TTC549 (cell line): Measurements from ENCODE around the gene FSIP1.

Experiments
- FAIRE-seq: peaks from 2 replicates; lab custom pipeline; 2012; peaks lifted over from hg19 to GRCh38; lab: Jason Lieb, UNC

The FSIP1 gene

DNA sequence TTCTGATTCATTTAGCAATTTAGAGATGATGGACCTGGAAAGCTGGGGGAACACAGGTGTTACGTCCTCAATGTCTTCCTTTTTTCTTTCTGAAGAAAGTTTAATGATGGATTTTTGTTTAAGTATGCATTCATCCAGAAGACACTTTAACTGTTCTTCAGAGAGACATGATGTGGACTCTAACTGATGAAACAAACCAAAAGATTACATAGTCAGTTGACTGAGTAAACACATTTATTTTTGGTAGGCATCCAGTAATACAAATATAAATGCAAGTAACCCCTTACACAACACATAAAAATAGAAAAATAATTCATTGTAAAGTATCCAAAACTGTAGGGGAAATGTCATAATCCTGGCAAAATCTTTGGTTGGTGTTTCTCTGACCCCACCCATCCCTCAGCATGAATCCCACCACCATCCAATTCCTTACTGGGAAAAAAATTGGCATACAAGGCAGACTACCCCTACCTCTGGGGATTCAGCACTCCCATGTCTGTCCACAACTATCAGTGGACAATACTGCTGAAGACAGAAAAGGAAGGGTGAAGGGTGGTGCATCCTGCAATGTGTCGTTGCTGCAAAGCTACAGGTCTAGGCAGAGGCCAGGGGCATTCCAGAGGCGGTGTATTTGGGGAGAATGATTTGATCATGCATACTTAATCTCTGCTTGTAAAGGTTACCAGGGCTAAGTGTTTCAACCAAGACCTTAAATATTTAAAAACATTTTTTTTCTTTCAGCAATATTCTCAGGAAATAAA, 164.4 kb downstream of the FSIP1 start:
- FAIRE-seq: no peak

DNA sequence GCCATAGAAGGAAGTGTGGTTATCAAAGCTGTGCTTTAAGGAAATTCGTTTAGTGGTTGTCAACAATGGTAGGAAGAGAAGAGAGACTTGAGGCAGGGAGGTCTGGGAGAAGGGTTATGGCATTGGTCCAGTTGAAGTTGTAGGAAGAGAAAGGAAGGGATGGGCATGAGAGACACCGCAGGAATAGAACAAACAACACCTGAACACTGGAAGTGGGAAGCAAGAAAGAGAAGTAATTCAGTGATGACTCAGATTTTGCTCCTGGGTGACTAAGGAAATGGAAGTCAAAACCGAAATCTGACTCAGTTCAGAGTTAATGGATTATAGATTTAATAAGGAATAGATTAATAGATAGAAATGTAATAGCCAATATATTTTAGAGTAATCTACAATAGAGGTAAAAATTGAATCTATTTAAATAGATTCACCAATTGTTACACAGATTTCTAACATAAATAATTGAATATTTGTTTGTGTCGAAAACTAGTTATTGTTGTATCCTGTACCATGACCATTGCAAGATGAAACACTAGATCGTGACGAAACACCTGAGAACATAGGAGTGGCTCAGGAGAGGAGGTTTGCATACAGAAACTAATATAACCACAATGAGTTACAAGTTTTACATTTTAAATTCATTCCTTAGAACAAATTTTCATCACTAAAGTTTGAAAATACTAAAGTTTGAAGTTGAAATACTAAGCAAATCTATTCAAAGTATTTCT, 165.7 kb downstream of the FSIP1 start:
- FAIRE-seq: no peak

DNA sequence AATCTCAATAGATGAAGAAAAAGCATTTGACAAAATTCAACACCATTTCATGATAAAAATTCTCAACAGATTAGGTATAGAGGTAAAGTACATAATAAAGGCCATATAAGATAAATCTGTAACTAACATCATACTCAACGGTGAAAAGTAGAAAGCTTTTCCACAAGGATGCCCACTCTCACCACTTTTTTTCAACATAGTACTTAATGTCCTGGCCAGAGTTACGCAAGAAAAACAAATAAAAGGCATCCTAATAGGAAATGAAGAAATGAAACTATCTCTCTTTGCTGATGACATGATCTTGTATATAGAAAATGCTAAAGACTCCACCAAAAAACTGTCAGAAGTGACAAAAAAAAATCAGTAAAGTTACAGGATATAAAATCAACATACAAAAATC, 168.8 kb downstream of the FSIP1 start:
- FAIRE-seq: no peak

GRCh38 chr15:39613271-39613670, 169.4 kb downstream of the FSIP1 start:
- FAIRE-seq: no peak

- no peak for FAIRE-seq
Measured at GRCh38 chr15:39610665-39611064, 172.0 kb downstream of the FSIP1 start.

- no peak for FAIRE-seq
Measured at GRCh38 chr15:39609166-39609916, 173.3 kb downstream of the FSIP1 start.

- FAIRE-seq: no peak
Measured at GRCh38 chr15:39608185-39609139, 174.2 kb downstream of the FSIP1 start.

- no peak for FAIRE-seq
Measured at GRCh38 chr15:39605146-39605545, 177.5 kb downstream of the FSIP1 start.

GRCh38 chr15:39602143-39602542, 180.5 kb downstream of the FSIP1 start:
- no peak for FAIRE-seq

GRCh38 chr15:39599871-39600270, 182.8 kb downstream of the FSIP1 start:
- FAIRE-seq: no peak

DNA sequence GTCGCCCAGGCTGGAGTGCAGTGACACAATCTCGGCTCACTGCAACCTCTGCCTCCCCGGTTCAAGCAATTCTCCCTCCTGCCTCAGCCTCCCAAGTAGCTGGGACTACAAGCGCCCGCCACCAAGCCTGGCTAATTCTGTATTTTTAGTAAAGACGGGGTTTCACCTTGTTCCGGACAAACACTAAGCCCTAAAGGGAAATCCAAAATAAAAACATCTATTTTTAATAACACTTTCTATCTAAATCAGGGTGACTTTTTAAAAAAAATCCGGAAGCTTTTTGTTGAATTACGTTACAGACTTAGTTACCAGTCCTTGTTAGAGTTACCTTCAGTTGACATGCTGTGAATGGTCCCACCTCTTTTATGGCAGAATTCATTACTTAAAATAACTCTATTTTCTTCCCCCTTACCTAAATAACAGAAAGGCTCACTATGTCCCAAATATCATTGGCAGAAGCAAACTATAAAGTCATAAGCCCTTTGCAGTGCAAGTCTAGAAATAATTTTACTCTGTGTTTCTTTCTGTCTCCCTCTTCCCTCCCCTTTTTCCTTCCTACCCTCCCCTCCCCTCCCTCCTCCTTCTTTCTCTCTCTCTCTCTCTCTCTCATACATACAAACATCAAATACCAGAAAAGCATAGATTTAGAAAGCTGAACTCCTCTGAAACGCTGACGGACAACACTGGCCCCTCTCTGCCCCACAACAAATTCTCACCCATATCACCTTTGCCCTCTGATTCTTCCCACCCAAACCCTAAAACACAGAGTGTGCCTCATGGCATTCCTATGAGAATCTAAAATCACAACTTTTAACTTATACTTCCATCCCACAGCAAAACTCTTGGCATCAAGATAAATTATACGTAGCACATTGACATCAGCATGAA, 183.4 kb downstream of the FSIP1 start:
- FAIRE-seq: no peak

DNA sequence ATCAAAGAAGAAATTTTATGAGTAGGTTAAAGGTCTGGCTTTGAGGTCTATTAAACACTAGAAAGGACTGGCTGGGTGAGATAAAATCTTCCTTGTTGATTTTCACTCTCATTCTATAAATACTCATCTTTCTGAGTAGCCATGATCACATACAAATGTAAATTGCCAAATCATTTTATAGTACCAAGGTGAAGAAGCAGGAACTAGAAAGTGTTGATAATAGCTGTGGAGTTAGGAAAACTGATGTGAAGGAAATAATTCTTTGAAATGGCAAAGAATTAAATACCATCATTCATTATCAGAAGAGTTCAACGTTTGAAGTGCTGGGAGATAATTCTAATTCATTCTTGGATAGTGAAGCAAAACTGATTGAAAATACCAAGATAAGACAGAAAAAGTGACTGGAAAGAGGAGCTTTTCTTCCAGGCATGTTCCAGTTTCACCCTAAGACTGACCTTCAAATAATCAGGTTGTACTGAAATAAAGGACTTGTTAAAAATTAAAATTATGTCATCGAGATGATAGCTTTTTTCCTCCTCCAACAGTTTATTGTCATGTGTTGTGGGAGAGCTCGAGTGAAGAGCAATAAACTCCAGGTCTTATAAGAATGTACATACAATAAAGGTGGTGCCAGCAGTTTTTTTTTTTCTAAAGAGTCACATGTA, 184.3 kb downstream of the FSIP1 start:
- no peak for FAIRE-seq

DNA sequence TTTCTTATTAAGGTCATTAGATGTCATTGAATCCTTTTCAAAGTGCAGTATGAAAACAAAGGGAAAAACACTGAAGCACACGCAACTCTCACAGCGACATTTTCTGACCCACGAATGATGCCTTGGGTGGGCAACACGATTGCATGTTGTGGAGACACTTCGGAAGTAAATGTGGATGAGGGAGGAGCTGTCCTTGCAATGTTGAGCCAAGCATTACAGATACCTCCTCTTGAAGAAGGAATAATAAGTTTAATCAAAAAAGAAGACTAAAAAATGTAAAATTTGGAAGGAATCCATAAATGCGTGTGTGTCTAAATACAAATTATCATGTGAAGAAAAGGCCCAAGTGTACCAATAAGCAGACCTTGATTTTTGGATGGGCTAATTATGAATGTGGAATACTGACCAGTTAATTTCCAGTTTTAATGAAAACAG, 184.9 kb downstream of the FSIP1 start:
- FAIRE-seq: no peak

DNA sequence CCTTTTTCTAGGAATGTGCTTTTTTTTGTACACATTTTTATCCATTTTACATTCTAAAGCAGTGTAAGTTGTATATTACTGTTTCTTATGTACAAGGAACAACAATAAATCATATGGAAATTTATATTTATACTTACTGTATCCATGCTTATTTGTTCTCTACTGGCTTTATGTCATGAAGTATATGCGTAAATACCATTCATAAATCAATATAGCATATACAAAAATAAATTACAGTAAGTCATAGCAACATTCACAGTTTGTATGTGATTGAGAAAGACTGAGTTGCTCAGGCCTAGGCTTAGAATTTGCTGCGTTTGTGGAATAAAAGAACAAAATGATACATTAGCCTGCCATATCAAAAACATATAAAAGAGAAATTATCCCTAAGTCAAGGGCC, 185.3 kb downstream of the FSIP1 start:
- FAIRE-seq: no peak

- no peak for FAIRE-seq
Measured at GRCh38 chr15:39596358-39597051, 186.1 kb downstream of the FSIP1 start.

- FAIRE-seq: no peak
Measured at GRCh38 chr15:39595338-39596221, 187.1 kb downstream of the FSIP1 start.

DNA sequence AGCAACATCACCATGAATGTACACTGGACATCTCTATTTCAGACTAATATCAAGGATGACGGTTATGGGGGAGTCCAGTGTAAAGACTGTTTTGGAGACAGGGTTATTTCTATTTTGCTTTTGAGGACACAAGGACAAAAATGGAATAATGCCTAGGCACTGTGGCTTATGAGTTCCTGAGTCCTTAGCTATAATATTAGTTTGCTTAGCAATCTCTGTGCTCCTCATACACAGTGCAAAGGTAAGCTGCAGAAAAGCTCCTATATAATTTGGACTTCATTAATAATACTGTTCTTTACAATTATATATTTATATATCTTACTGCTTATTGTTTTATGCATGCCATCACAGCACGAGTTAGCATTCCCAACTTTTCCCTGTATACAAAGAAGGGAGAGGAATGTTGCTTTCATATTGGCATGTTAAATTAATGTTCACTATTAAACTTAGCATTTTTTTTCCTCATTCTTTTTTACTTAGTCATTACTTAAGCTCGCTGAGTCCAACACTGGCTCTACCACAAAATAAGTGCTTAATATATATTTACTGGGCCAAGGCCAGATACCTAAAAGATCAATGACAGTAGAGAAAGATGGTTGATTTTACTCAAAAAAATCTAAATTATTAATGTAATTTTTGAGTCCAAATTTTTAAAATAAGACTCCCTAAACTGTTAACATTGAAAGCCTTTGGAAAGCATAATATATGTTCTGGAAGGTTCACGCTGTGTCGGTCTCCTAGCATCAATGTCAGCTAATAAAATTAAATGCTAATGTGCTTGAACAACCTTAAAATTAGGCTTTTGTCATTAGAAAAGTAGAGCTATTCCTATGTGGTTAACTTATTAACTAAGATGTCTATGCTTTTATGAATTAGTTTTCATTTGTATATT, 187.9 kb downstream of the FSIP1 start:
- FAIRE-seq: no peak
